KBM-7 (cell line): ENCODE results near the gene CEBPE.

Experiments
- DNase-seq: peaks from one replicate; pipeline ENCODE4 v3.0.0-alpha.2; 2015
- in situ Hi-C: fragments of 300-500 bp; cut with MboI; formaldehyde crosslinking; loops from 2 replicates; pipeline ENCODE4 v1.14.3; 2020; ENCODE audit warnings: low sequenced_read_pairs, low pct_unique_long_range_greater_than_20kb, mixed read lengths

Gene CEBPE

GRCh38 chr14:23067847-23068788 is 50.9 kb downstream of the CEBPE start:
- DNase-seq = no peak
- in situ Hi-C loops = loop anchor here (10.0 kb wide), 1 partner anchor 83 kb away; the partner anchor contains the start of gene AJUBA
